Memory B cell (primary cell): ENCODE measurements around the gene SORD.

Experiments used
- ATAC-seq: fragments of 150-1000 bp; cut with Tn5 transposase; 2 replicates; pipeline ENCODE4 v1.10.0; 2021; ENCODE audit warnings: low read depth, mild to moderate bottlenecking, moderate library complexity
- DNase-seq, 2 donors: peaks; one replicate each; pipeline ENCODE4 v3.0.0; 2022; ENCODE audit warnings: low spot score in 2 of 2
- H3K27ac Mint-ChIP-seq: one replicate; pipeline ENCODE4 v1.8.0; 2022; ENCODE audit warnings: mild to moderate bottlenecking, moderate library complexity, mixed read lengths
- H3K27me3 Mint-ChIP-seq: one replicate; pipeline ENCODE4 v1.8.0; 2022; ENCODE audit warnings: mixed read lengths
- H3K36me3 Mint-ChIP-seq: one replicate; pipeline ENCODE4 v1.8.0; 2022; ENCODE audit warnings: mild to moderate bottlenecking, mixed read lengths
- H3K4me1 Mint-ChIP-seq: one replicate; pipeline ENCODE4 v1.8.0; 2022; ENCODE audit warnings: mixed read lengths
- H3K4me3 Mint-ChIP-seq: one replicate; pipeline ENCODE4 v1.8.0; 2022; ENCODE audit warnings: mild to moderate bottlenecking, moderate library complexity, mixed read lengths
- H3K9me3 Mint-ChIP-seq: one replicate; pipeline ENCODE4 v1.8.0; 2022; ENCODE audit warnings: mixed read lengths

SORD gene

GRCh38 chr15:45116482-45117307 lies 93.7 kb downstream of the SORD start:
- no peak for ATAC-seq

GRCh38 chr15:45117308-45118130 lies 94.5 kb downstream of the SORD start:
- peak; percentile 13 for ATAC-seq
- Mint-ChIP-seq H3K9me3 (no peaks in the 10 kb centered on the region), H3K27ac (no peak overlapping the region), H3K4me3 (peak overlapping the region; percentile 84), H3K27me3 (peaks cover 45% of the 10 kb centered on the region), H3K36me3 (no peaks in the 10 kb centered on the region), H3K4me1 (peaks cover 31% of the 10 kb centered on the region)
- DNase-seq, result no peak

More at GRCh38 chr15:45116482-45117307, 93.7 kb downstream of the SORD start:
- H3K27me3 Mint-ChIP-seq, result peaks cover 49% of the 10 kb centered on the region
- DNase-seq, result no peak
- peaks cover 39% of the 10 kb centered on the region for H3K4me1 Mint-ChIP-seq
- no peaks in the 10 kb centered on the region for H3K9me3 Mint-ChIP-seq
- no peak overlapping the region for H3K27ac Mint-ChIP-seq
- H3K36me3 Mint-ChIP-seq, result no peaks in the 10 kb centered on the region
- H3K4me3 Mint-ChIP-seq, result peak overlapping the region; percentile 56

DNA sequence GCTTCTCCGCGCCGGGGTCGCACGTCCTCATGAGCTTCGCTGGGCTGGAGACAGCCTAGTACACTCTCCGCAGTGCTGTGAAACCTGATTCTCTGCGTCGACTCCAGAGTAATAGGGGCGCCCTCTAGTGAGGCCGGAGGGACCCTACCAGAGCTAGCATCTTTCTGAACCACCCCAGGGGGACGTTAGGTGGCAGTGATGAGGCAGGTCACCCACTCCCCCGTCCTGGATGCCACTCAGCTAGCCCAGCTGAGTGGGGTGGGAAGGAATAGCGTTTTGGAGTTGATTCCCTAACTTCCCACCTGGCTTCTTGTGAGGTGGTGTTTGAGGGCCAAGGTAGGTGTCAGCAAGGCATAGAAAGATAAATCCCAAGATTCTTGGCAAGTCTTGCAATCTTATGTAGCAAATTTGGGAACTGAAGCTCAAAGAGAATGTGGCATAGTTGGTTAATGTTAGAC lies 95.2 kb downstream of the SORD start:
- H3K27ac Mint-ChIP-seq, result no peak overlapping the region
- ATAC-seq (peak; percentile 95), DNase-seq (peak; percentile 88 to 89)
- H3K36me3 Mint-ChIP-seq, result no peaks in the 10 kb centered on the region
- peaks cover 45% of the 10 kb centered on the region for H3K27me3 Mint-ChIP-seq
- peaks cover 28% of the 10 kb centered on the region for H3K4me1 Mint-ChIP-seq
- no peaks in the 10 kb centered on the region for H3K9me3 Mint-ChIP-seq
- H3K4me3 Mint-ChIP-seq, result peak overlapping the region; percentile 84

DNA sequence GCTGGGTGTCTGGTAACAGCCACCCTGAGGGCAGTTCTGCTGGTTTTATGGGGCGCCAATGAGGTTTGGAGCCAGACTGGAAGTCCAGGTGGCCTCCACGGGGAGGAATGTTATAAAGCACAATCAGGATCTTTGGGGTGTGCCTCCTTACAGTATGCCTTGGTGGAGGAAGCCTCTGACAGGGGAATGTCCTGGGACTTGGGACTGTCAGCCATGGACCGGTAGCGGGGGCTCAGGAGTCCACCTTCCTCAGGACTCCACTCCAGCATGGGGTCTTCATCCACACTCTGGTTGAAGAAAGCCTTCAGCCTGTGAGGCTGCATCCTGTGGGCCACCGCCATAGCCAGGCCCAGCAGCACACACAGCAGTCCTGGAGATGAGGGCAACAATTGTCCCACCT lies 96.0 kb downstream of the SORD start:
- Mint-ChIP-seq H3K4me3 (no peak overlapping the region), H3K4me1 (peaks cover 21% of the 10 kb centered on the region), H3K36me3 (no peaks in the 10 kb centered on the region), H3K27me3 (peaks cover 41% of the 10 kb centered on the region), H3K9me3 (no peaks in the 10 kb centered on the region), H3K27ac (no peak overlapping the region)
- DNase-seq, result no peak
- ATAC-seq, result no peak

DNA sequence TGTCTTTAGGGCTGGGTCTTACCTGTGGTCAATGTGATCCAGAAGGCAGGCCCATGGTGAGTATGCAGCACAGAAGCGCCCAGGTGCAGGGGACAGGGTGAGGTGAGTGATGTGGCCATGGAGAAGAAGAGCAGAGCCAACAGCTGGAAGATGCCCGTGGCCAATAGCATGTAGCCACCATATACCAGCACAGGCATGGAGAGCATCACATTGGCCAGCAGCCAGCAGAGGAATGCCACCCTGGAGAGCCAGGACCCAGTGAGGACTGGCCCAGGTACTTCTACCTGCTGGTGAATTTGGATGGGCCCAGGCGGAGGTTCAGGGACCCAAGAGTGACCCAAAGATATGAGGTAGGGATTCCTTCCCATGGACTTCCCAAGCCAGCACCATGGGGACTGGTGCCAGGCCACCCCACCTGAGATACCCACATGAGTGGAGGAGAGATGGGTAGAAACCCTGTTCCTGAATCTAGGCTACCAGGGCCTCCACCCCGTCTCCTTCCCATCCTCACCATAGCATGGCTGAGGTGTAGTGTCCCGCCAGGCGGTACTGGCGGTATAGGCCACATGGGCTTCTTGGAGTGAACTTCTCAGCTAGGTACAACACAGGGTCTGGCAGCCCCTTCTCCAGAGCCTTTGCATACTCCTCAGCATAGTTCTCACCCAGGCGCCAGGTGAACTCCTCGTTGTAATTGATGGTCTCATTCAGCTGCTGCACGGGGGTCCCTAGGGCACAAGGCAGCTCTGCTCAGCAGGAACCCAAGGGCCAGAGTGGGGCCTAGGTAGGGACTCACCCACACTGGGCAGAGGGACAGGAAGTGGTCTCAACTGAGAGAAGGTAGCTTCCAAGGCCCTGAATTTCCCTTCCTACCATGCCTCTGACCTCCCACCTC lies 97.3 kb downstream of the SORD start:
- H3K36me3 Mint-ChIP-seq, result no peaks in the 10 kb centered on the region
- H3K27me3 Mint-ChIP-seq, result peaks cover 39% of the 10 kb centered on the region
- no peak for ATAC-seq
- DNase-seq, result no peak
- no peak overlapping the region for H3K27ac Mint-ChIP-seq
- H3K4me3 Mint-ChIP-seq, result no peak overlapping the region
- H3K9me3 Mint-ChIP-seq, result no peaks in the 10 kb centered on the region
- H3K4me1 Mint-ChIP-seq, result peaks cover 17% of the 10 kb centered on the region

DNA sequence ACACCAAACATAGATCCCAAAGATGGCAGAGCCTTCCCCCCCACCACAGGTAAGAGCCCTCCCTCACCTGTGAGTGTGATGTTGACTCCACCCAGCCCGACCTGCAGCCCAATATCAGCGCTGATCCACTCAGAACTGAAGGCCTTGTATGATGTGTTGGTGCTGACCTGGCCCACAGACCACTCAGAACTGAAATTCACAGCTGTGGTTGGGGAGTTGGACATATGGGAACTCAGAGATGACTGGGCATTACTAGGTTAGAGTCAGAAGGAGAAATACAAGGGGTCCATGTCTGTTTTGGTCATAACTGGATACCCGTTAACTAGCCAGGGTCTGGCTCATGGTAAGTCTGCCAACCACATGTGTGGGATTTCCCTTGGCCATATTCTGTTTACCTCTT lies 98.0 kb downstream of the SORD start:
- DNase-seq (no peak), ATAC-seq (no peak)
- Mint-ChIP-seq H3K27me3 (peaks cover 36% of the 10 kb centered on the region), H3K27ac (no peak overlapping the region), H3K4me1 (peaks cover 17% of the 10 kb centered on the region), H3K4me3 (no peak overlapping the region), H3K9me3 (no peaks in the 10 kb centered on the region), H3K36me3 (no peaks in the 10 kb centered on the region)

DNA sequence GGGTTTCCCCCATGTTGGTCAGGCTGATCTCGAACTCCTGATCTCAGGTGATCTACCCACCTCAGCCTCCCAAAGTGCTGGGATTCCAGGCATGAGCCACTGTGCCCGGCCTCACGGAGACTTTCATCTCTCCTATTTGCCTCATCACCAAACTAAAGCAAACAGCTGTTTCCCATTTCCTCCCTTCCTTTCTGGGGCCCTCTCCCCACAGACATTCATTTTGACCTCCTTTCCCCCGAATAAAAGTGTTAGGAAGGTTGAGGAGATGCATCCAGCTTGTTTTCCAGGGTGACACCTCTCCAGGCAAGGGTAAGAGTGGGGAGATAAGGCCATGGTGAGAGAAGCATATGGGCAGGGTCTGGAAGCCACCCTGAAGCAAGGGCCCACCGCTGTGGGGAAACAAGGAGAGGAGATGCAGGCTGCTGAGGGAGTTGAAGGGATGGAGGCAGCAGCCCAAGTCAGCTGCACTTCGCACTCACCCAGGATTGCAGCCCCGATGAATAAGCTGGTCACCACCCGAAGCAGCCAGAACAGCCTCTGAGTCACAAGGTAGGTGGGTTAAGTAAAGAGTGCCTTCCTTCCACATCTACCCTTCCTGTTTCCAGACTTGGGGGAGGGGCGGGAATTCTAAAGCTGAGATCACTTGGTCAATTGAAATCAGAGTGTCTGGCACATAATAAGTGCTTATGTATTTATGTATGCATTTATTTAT lies 98.9 kb downstream of the SORD start:
- Mint-ChIP-seq H3K36me3 (no peaks in the 10 kb centered on the region), H3K27me3 (peaks cover 35% of the 10 kb centered on the region)

DNA sequence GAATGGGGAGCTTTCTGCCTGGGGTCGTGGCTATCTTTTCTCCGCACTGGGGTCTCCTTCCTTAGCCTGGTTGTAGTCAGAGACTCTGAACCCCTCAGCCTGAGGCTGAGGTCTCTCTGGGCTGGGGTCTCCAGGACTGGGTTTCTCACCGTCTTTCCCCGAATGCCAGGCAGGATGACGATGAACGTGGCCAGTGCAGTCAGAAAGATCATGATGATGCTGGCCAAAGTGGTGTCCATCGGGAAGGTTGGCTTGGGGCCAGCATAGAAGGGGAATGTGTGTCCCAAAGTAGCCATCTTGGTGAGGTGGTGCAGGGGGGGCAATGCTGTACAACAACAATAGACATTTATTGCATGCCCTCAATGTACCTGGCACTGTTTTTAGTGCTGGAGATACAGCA lies 99.7 kb downstream of the SORD start:
- Mint-ChIP-seq H3K9me3 (no peaks in the 10 kb centered on the region), H3K27ac (no peak overlapping the region), H3K27me3 (peaks cover 31% of the 10 kb centered on the region), H3K36me3 (no peaks in the 10 kb centered on the region), H3K4me1 (peaks cover 6% of the 10 kb centered on the region), H3K4me3 (no peak overlapping the region)
- no peak for DNase-seq
- no peak for ATAC-seq

More for the DNA sequence above, 98.9 kb downstream of the SORD start:
- Mint-ChIP-seq H3K4me1 (peaks cover 13% of the 10 kb centered on the region), H3K9me3 (no peaks in the 10 kb centered on the region), H3K4me3 (no peak overlapping the region), H3K27ac (no peak overlapping the region)
- DNase-seq, result no peak
- no peak for ATAC-seq

DNA sequence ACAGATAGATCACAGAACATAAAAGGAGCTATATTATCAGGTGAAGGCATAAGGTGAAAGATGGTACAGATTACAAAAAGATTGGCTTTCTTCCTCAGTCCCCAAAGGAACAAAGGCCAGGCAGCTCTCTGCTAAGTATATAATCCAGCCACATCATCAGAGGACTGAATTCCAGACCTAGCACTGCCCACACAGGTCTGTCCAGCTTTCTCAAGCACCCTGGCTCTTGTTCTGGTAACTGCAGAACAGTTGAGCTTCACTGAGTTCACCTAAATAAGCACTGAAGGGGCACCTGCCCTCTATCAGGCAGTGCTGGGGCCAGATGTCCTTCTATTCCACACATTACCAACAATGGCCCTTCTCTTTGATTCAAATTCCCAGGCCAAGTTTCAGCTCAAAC lies 100.4 kb downstream of the SORD start:
- peaks cover 28% of the 10 kb centered on the region for H3K27me3 Mint-ChIP-seq
- H3K4me3 Mint-ChIP-seq, result no peak overlapping the region
- no peaks in the 10 kb centered on the region for H3K9me3 Mint-ChIP-seq
- no peaks in the 10 kb centered on the region for H3K36me3 Mint-ChIP-seq
- no peak for ATAC-seq
- no peak overlapping the region for H3K27ac Mint-ChIP-seq
- DNase-seq, result no peak
- peaks cover 2% of the 10 kb centered on the region for H3K4me1 Mint-ChIP-seq

- H3K4me3 Mint-ChIP-seq, result no peak overlapping the region
- H3K9me3 Mint-ChIP-seq, result no peaks in the 10 kb centered on the region
- peak; percentile 86 for ATAC-seq
- peaks cover 2% of the 10 kb centered on the region for H3K4me1 Mint-ChIP-seq
- H3K27me3 Mint-ChIP-seq, result peaks cover 26% of the 10 kb centered on the region
- peak; percentile 44 to 55 for DNase-seq
- H3K27ac Mint-ChIP-seq, result no peak overlapping the region
- H3K36me3 Mint-ChIP-seq, result no peaks in the 10 kb centered on the region
Measured at GRCh38 chr15:45126535-45127158, 103.7 kb downstream of the SORD start.
